GM21825 (cell line): ENCODE data around the gene FEZF1.
"Not testable (repeated sequence)": the region's sequence is repeated elsewhere in the genome, so short reads cannot be mapped to it uniquely, and the experiment has no call there.

Experiments
- ATAC-seq: cut with Tn5 transposase; IDR thresholded peaks from one replicate; pipeline ENCODE4 v1.9.1; 2021; ENCODE audit warnings: mild to moderate bottlenecking, moderate library complexity; ENCODE audit not compliant: unreplicated experiment

The FEZF1 gene

DNA sequence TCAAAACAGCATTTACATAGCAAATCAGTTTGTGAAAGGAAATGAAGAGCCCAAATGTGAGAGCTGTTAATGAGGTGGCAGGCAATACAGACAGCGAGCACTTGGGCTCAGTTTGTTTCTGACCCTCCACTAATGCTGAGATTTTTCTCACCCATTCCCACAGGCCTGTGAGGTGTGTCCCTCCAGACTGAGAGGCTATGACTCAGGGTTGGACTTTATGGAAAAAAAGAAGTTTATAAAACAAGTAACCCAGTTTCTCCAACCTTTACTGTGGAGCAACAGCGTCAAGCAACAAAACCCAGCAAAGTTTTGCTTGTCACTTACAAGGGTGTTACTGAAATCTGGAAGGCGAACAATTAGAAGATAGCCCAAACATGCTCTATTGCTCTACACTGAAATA, 4.9 kb upstream of the FEZF1 start:
- no peak for ATAC-seq

DNA sequence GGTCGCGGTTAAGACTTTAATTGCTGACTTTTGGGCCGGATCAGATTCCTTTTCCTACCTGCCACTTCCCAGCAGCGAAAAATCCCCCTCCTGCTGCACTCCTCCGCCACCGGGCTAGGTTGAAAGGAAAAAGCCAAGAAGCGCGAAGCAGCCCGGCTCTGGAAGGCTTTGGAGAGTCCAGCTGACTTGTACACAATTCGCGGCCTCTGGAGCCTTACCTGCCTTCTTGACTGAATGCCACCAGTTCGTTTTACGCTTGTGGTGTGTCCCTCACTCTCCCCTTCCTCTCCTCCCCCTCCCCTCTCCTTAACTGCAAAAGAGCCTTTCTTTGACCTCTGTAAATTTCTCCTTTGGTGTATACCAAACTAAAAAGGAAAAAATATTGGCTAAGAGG, 2.7 kb upstream of the FEZF1 start:
- ATAC-seq = no peak

DNA sequence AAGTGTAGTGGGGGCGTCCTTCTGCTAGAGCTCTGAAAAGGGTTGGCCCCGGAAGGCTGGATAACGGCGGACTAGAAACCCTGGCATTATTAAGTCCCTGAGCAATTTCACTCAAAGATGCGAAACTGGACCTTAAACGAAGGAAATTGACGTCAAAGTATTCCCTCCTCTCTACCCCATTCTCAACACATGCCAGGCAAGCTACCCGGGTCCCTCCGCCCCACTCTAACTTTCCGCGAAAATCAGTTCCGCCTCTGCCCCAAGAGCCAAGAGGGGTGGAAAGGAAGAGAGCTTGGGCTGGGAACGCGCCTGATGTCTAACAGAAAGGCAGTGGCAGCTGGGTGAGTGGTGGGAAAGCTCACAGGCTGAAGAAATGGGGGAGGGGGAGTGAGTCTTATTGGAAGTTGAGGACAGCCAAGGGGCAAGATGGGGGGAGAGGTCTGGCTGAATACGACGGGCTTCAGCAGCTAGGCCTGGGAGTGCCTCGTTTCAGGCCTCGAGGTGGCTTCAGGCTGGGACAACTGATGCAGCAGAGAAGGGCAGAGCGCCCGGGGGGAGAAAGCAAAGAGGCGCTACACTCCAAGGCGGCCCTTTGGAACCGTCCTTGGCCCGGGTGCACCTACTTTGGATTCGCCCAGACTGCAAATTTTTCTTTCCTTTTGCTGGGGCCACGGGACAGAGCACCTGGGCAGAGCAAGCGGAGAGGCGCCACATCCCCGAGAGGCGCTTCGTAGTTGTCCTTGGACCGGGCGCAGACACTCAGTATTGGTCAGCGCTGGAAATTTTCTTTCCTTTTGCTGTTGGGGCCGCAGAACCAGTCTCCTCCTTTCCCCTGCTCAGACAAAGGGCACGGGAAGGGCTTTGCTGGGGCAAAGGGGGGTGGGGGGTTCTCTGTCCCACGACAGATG, 2.0 kb upstream of the FEZF1 start:
- no peak for ATAC-seq

DNA sequence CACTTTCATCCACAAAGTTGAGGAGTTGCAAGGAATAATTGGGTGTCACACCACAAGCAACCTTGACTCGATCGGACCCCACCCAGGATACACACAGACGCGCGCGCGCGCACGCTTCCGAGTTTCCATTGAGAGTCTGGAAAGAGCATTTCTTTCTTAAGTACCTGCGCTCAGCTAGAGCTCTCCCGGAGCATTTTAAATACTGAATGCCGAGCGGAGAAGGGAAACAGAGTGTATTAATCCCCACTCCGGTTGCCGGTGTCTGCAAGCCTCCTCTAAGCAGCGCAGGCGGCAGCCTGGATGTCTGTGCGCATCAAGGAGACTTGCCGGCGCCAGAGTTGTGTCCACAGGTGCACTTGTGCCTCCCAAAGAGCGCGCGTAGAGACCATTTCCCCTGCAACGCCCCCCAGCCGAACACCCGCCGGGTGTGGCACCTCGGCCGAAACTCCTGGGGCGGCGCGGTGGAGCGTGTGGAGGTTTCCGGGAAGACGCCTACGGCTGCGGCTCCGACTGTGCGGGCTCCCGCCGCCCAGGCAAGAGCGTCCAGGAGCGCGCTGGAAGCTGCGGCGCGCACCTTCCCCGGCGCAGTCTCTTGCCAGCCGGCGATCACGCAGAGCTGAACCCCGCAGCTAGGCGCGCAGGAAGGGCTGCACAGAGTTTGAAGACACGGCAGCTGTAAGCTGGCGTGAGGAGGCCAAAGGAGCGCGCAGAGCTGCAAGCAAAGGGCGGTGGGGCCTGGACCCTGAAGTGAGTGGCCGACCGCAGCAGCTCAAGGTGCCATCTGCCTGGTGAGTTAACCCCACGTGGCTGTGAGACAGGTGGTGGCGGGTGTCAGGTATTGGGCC, 1.1 kb upstream of the FEZF1 start:
- ATAC-seq = no peak

DNA sequence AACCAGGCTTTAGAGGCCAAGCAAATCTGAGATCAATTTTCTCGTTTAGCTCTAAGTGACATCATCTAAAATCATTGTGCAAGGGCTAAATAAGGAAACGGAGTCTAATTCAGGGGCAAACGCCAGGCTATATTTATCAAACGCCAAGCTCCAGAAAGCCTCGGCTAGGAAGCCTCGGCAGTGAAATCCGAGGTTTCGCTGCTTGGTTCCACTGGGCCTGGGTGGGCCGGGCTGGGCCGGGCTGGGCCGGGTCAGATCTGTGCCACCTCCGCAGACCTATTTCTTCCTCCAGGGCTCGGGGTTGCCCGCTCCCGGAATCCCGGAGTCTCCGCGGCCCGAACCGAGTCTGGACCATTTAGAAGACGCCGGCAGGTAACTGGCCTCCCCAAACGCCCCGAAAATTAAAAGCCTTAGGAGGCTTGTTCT, 459 bp upstream of the FEZF1 start:
- ATAC-seq = no peak

DNA sequence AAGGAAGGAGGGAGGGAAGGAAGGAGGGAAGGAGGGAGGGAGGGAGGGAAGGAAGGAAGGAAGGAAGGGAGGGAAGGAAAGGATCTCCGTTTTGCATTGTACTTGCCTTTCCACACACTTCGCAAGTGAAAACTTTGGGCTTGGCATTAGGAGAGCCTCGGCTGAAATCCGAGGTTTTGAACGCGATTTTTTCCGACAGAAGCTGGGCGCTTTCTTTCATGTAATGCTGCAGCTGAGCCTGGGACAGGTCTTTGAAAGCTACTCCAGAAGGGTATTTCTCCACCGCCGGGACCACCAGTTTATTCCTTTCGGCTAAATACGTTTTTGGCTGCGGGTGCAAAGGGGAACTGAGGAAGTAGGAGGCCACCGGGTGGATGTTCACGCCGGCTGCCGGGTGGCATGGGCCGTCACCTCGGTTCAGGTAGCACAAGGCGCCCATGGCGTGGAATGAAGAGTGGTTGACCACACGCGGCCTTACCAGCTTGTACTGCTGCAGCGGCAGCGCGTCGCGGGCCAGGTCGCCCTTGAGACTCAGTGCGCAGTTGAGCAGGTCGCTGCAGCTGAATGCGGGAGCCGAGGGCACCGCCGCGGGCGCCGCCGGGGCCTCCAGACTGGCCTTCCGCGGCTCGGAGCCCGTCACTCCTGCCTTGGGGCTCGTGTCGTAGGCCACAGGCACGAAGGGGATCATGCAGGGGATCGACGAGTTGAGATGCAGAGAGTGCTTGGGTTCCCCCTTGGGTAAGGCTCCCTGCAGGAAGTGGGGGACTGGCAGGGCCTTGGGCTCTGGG, 825 bp downstream of the FEZF1 start:
- ATAC-seq = no peak

DNA sequence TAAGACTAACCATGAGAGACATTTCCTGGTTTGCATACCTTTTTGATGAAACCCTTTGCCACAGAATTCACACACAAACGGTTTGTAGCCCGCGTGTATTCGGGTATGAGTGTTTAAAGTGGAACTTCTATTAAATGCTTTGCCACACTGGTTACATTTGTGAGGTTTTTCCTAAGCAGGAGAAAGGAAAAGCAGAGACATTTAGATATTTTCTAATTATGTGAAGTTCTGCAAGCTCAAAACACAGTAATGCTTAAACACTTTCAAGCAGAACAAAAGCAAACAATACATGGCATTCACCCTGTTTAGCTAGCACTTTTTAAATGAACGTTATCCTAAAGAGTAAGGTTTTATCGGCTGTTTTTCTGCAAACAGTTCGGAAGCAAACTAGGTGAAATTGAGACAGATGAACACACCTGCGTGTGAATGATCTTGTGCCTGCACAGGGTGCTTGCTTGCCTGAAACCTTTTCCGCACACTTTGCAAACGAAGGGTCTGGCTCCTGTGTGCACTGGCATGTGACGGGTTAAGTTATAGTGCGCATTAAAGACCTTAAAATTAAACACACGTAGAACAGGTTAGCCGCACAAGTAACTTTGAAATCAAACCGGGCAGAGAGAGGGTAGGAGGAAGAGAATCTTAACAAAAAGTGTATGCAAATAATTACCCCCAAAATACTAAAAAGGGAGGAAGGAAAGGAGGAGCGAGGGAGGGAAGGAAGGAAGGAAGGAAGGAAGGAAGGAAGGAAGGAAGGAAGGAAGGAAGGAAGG, 1.6 kb downstream of the FEZF1 start:
- no peak for ATAC-seq

DNA sequence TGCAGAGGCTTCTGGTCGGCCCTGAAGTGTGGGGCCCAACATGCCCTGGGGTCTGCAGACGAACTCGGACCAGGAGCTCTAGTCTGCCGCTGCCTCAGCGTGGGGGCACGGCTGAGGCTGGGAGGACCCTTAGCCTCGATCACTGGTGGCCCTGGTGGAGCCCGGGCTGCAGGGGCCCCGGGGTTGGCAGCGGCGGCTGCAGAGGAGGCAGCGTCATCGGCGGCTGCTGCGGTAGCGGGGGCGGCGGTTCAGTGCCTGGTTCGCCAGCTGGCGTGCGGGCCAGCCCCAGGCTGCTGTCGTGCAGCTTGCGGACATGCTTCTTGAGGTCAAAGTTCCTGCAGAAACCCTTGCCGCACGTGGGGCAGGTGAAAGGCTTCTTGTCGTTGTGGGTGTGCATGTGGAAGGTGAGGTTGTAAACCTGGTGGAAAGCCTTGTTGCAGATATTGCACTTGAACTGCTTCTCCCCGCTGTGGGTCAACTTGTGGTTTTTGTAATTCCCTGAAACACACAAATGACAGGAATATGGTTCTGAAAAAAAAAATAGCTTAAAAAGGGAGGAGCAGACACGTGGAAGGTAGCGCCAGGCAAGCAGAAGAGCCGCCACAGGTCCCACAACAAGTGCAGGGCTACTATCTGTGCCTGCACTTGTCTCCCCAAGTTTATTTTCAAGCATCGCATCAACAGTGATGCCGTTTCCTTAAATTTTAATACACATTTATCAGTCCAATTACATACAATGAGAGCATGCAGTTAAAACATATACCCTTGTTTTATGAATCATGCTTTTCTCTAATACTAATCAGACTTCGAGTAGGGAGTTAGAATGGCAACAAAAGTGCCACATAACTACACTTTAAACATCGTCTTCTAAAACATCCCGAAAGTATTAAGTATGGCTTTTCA, 2.4 kb downstream of the FEZF1 start:
- no peak for ATAC-seq

DNA sequence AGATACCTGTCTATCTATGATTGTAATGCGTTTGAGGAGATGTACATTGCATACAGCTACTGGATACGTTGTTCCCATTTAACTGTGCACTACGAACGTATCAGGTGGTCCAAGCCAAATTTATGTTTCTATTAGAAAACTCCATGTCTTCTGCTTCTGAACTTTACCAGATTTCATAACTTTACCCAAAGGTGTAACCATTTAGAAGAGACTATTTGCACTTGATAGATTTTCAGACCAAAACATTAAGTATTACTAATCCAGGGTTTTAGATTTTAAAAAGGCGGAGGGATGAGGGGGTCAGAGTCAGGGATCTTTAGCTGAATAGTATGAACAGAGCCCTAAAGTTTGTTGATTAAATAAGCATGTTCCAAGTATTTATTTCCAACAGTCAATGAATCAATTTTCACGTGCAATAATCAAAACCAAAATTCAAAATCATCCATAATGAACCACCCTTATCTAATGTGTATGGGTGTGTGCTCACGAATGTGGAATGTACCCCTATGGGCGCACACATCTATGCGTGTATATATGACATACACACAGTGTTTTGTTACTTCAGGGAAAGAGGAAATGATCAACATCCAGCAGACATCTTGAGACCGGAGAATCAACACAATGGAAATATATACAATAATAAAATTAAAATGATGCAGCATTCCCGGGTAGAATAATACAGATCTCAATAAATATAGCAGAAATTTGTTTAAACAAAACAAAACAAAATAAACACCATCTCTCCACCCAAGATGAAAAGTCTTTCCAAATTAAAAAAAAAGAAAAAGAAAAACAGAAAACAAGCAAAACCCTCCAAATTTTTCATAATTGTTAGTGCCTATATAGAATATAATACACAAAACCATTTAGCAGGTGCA, 3.4 kb downstream of the FEZF1 start:
- ATAC-seq = no peak

DNA sequence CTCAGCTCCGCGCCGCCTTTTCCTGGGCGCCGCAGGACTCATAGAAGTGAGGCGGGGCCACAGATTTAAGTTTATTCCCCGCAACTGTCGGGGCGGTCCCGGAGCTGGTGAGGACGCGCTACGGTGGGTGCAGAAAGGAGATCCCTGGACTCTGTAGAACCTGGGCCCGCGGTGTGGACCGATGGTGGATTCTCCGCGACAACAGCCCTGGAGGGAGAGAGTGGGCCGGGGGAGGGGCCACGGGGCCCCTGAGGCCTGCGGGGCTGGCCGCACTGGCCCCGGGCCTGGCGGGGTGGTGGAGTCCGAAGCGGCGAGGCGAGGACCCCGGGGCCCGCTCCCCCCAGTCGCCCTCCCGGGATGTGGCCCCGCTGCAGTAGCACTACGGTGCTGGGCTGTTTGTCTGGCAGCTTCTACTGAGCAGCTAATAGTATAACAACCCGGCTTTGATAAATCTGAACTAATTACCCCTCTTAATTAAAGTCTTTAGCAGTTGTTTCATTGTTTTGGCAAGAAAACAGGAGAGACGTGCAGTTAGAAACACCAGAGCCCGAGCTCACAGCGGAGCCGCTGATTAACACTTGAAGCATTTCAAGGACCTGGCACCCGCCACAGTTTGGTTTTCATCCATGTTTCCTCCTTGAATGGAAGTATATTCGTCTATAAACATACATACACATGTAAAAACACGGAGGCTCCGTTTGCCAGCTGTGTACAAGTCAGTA, 4.2 kb downstream of the FEZF1 start:
- no peak for ATAC-seq

DNA sequence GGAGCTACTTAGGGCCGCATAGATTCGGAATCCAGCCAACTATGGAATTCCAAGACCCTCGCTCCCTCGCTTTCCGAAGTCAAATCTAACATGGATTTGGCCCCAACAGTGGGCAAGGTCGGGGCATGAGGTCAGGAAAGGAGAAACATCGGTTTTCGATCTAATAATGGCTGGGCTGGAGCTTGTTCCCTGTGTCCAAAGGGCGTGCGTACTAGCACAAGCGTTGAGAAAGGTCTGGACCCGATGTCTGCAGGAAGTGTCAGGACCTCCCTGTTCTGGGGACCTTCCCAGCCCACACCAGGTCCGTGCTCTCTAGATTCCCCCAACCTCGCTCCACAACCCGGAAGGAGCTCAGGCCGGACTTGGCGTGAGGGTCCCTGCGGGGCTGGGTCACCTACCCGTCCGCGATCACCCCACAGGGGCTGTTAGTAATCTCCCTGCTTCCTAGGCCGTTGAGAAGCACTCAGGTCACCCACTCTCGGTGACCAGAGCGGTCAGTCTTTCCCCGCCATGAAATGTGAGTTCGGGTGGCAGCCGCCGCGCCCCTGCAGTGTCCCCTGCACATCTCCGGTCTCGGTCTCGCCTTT, 4.8 kb downstream of the FEZF1 start:
- no peak for ATAC-seq

DNA sequence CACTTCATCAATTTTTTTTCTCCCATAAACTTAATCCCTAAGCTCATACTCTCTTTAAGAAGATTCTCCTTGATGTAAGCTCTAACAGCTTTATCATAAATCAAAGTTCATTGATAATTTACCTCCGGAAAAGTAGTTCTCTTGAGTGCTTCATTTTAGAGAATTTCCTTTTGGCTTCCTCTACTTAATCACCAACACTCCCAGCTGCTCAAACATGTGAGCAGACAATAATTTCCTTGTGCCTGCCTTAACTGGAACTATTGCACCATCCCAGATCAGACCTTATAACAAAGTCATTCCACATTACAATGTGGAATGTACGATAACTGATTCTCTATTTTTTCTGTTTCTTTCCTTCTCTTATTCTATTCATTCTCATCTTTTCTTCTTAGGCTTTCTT, 5.9 kb downstream of the FEZF1 start:
- ATAC-seq = no peak

DNA sequence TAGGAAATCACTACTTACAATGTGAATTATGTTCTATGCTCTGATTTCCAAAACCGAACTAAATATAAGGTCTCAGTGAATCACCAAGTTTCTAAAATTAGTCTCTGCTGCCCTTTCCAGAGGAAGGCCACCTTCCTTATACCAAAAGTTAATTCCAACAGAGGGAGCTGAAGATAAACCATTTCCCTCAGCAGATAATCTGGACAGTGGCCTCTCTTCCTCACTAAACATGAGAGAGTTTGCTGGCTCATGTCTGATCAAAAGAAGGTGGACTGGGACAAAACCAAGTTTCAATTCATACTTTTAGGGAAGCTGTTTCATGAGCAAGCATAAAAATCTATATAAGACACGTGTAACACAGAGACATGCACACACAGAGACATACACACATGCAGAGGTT, 6.4 kb downstream of the FEZF1 start:
- no peak for ATAC-seq

DNA sequence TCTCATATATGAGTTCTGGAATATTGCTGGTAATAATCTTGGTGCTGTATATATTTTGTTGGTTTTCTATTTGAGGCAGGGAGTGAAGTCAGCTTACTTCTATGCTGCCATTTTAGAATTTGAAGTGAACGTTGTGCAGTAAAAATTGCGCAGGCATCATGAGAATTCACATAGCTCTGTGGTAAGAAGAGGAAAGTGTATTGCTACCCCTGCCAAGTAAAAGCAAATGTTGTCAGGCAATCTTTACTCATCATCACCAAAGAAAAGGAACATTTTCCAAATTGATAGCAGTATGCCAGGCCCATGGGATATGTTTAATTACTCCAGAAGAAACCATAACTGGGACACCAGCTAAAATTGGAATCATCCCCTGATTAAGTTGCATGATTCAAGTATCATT, 13.4 kb downstream of the FEZF1 start:
- ATAC-seq = no peak

DNA sequence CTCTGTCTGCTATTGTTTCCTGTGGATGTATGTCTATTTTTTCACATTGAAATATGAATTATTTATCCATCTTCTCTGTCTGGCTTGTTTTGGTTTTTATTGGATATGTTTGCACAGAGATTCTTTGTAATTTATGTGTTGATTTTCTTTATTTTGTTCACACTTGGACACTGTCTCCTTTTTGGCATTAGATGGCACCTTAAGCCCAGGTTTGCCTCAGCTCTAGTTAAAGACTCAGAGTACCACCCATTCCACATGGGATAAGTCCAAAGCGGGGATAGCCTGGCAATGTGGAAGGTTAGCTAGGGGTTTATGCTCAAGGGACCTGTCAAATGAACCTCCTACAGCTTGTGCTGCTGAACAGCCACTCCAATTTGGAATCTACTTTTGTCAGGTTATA, 14.1 kb downstream of the FEZF1 start:
- ATAC-seq = no peak

DNA sequence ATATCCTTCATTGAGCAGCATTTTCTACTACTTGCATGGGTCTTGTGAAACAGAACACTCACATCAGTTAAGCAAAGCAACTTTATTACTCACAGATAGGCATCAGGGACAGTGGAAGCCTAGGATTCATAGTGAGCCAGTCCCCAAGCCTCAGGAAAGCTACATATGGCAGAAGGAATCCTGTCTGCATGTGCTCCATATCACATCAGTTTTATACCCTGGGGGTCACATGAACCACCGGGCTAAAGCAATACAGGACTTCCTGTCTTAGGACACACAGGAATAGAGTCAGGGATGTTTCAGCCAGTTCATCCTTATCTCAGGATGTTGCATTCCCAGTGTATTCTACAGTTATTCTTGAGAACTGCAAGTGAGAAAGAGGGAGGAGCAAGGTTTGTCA, 15.1 kb downstream of the FEZF1 start:
- ATAC-seq = no peak

DNA sequence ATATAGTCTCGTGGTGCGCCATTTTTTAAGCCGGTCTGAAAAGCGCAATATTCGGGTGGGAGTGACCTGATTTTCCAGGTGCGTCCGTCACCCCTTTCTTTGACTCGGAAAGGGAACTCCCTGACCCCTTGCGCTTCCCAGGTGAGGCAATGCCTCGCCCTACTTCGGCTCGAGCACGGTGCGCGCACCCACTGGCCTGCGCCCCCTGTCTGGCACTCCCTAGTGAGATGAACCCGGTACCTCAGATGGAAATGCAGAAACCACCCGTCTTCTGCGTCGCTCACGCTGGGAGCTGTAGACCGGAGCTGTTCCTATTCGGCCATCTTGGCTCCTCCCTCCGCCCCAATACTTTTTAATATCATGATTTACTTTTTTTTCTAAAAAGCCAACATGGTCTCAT, 19.9 kb downstream of the FEZF1 start:
- ATAC-seq = not testable (repeated sequence)

DNA sequence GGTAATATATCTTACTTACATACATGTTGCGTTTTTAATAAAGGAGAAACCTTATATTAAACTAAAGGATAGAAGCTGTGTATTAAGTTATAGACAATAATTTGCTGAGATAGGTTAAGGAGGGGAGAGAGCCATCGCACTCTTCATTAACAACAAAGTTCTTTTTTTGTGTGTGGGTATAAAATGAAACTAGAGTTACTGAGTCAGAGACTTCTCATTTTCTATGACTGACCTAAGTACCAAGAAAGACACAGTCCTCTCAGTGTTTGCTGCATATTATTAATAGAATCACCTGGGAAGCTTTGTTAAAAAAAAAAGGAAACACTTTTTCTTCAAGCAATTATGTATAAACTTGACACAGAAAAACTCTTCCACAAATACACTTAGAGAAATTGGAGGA, 31.4 kb downstream of the FEZF1 start:
- ATAC-seq = no peak
